GM23248 (cell line): ENCODE results near the gene NMT2. TPM values are rescaled to one million over a fixed set of nuclear protein-coding genes. Genes with fewer than 3 reads are reported as not detected.
A peak's percentile ranks its signal among the peaks of the same experiment; 100 is the strongest.

Experiments used
- DNase-seq: peaks from one replicate; pipeline ENCODE4 v3.0.0-alpha.2; 2015
- H2AFZ ChIP-seq: fragments of 200-600 bp; sonication (generic); 2 replicates; pipeline ENCODE4 v1.6.1; 2016; ENCODE audit warnings: antibody characterized with exemption
- H3F3A ChIP-seq: fragments of 200-600 bp; sonication (generic); 2 replicates; pipeline ENCODE4 v1.6.1; 2016; ENCODE audit warnings: mild to moderate bottlenecking, antibody characterized with exemption, mixed run types; ENCODE audit not compliant: insufficient read depth
- H3K27ac ChIP-seq: fragments of 200-600 bp; sonication (generic); 2 replicates; pipeline ENCODE4 v1.5.1; 2016; ENCODE audit warnings: mild to moderate bottlenecking
- H3K27me3 ChIP-seq: fragments of 200-600 bp; sonication (generic); replicated peaks from 2 replicates; pipeline ENCODE4 v1.6.1; 2016; ENCODE audit warnings: mild to moderate bottlenecking; ENCODE audit not compliant: insufficient read depth
- H3K36me3 ChIP-seq: fragments of 200-600 bp; sonication (generic); 2 replicates; pipeline ENCODE4 v1.6.1; 2016; ENCODE audit warnings: low read depth, mild to moderate bottlenecking
- H3K4me1 ChIP-seq: fragments of 200-600 bp; sonication (generic); 2 replicates; pipeline ENCODE4 v1.6.1; 2016; ENCODE audit warnings: mild to moderate bottlenecking; ENCODE audit not compliant: insufficient read depth
- H3K4me2 ChIP-seq: fragments of 200-600 bp; sonication (generic); one replicate; pipeline ENCODE4 v1.6.1; 2016; ENCODE audit warnings: mild to moderate bottlenecking; ENCODE audit not compliant: unreplicated experiment
- H3K4me3 ChIP-seq: fragments of 200-600 bp; sonication (generic); 2 replicates; pipeline ENCODE4 v1.5.1; 2016; ENCODE audit warnings: mild to moderate bottlenecking
- H3K79me2 ChIP-seq: fragments of 200-600 bp; sonication (generic); 2 replicates; pipeline ENCODE4 v1.6.1; 2016; ENCODE audit warnings: mild to moderate bottlenecking; ENCODE audit not compliant: insufficient read depth
- H3K9ac ChIP-seq: fragments of 200-600 bp; sonication (generic); 2 replicates; pipeline ENCODE4 v1.6.1; 2016; ENCODE audit warnings: mild to moderate bottlenecking
- H3K9me2 ChIP-seq: fragments of 200-600 bp; sonication (generic); 2 replicates; pipeline ENCODE4 v1.6.1; 2016; ENCODE audit warnings: mixed run types, mild to moderate bottlenecking, moderate library complexity; ENCODE audit not compliant: insufficient read depth
- H3K9me3 ChIP-seq: fragments of 200-600 bp; sonication (generic); one replicate; pipeline ENCODE4 v1.6.1; 2017; ENCODE audit warnings: low read depth
- H4K20me1 ChIP-seq: fragments of 200-600 bp; sonication (generic); 2 replicates; pipeline ENCODE4 v1.6.0; 2016; ENCODE audit not compliant: insufficient read depth
- EZH2 ChIP-seq: fragments of 200-600 bp; sonication (generic); IDR thresholded peaks from 2 replicates; pipeline ENCODE4 v1.6.1; 2018; ENCODE audit warnings: antibody characterized with exemption, mild to moderate bottlenecking; ENCODE audit not compliant: insufficient read depth, poor library complexity, severe bottlenecking
- EZH2phosphoT487 ChIP-seq: fragments of 200-600 bp; sonication (generic); IDR thresholded peaks from 2 replicates; pipeline ENCODE4 v1.6.1; 2018; ENCODE audit warnings: antibody characterized with exemption, moderate library complexity, mild to moderate bottlenecking, low read depth; ENCODE audit not compliant: insufficient read depth
- WGBS, 2 experiments: methylation state at CpG; one replicate each; pipeline ENCODE4 v1.1.6; 2015 to 2017; ENCODE audit warnings: low lambda C conversion rate in 2 of 2, low coverage in 1 of 2; ENCODE audit errors: missing lambda C conversion rate in 2 of 2; 5-methylcytosine and 5-hydroxymethylcytosine counted together
- in situ Hi-C: fragments of 300-500 bp; cut with MboI; formaldehyde crosslinking; loops from 2 replicates; pipeline ENCODE4 v1.15.0; 2020
- polyA plus RNA-seq: library from polyadenylated mRNA; unstranded; fragments of >200 nt; fragmentation: Nextera tagmentation; extraction: Ambion mirVana; gene quantifications from 2 replicates; pipeline ENCODE4 v1.2.1, GENCODE V29; 2016
- total RNA-seq: library from RNA; depleted of rRNA; stranded (reverse); fragments of >200 nt; shearing (Covaris generic); gene quantifications from 2 replicates; pipeline ENCODE4 v1.2.3, GENCODE V29; 2014

The NMT2 gene
- total and polyA plus RNA-seq, 2 experiments from 2014 or later, result 26.3 to 35.9 TPM

- Histone ChIP-seq H3K4me3 (no peak overlapping the region), H3K4me1 (peaks cover 8% of the 10 kb centered on the region), H3K9me2 (no peaks in the 10 kb centered on the region), H2AFZ (no peak overlapping the region), H3K79me2 (no peaks in the 10 kb centered on the region), H3K4me2 (no peak overlapping the region), H3F3A (no peaks in the 10 kb centered on the region), H3K36me3 (no peaks in the 10 kb centered on the region), H3K9me3 (no peaks in the 10 kb centered on the region), H3K27ac (no peak overlapping the region), H3K9ac (no peak overlapping the region), H4K20me1 (no peaks in the 10 kb centered on the region), H3K27me3 (no peaks in the 10 kb centered on the region)
- TF ChIP-seq EZH2 (no peak), EZH2phosphoT487 (no peak)
- 97 to 98% methylated on average over 5 of the region's 5 CpGs for WGBS, 2 experiments
- DNase-seq, result no peak
- in situ Hi-C loops, result no loop called here
These were observed 20.1 kb upstream of the NMT2 start for GRCh38 chr10:15188603-15189002.

GRCh38 chr10:15183689-15184481 lies 15.4 kb upstream of the NMT2 start:
- TF ChIP-seq EZH2phosphoT487 (no peak), EZH2 (no peak)
- no peaks in the 10 kb centered on the region for H3K9me2 ChIP-seq
- peak overlapping the region; percentile 79 for H2AFZ ChIP-seq
- peaks cover 19% of the 10 kb centered on the region for H3K4me1 ChIP-seq
- no peaks in the 10 kb centered on the region for H3K79me2 ChIP-seq
- no peaks in the 10 kb centered on the region for H3K9me3 ChIP-seq
- in situ Hi-C loops, result no loop called here
- H3F3A ChIP-seq, result 0 out of 2 replicates have a peak, but pooled peaks cover 9% of the 10 kb centered on the region
- H3K4me3 ChIP-seq, result peak overlapping the region; percentile 55
- DNase-seq, result no peak
- H3K27ac ChIP-seq, result no peak overlapping the region
- no peaks in the 10 kb centered on the region for H3K36me3 ChIP-seq
- no peaks in the 10 kb centered on the region for H3K27me3 ChIP-seq
- H4K20me1 ChIP-seq, result no peaks in the 10 kb centered on the region
- H3K4me2 ChIP-seq, result peak overlapping the region; percentile 69
- 91 to 95% methylated on average over 11 of the region's 11 CpGs for WGBS, 2 experiments
- peak overlapping the region; percentile 52 for H3K9ac ChIP-seq

- Histone ChIP-seq H3K9me2 (no peaks in the 10 kb centered on the region), H3K4me2 (peak overlapping the region; percentile 69), H3F3A (0 out of 2 replicates have a peak, but pooled peaks cover 9% of the 10 kb centered on the region), H2AFZ (peak overlapping the region; percentile 79), H3K4me1 (peaks cover 19% of the 10 kb centered on the region), H4K20me1 (no peaks in the 10 kb centered on the region), H3K79me2 (no peaks in the 10 kb centered on the region), H3K4me3 (peak overlapping the region; percentile 55), H3K27me3 (no peaks in the 10 kb centered on the region), H3K27ac (peak overlapping the region; percentile 56), H3K9ac (peak overlapping the region; percentile 52; the same call in 1 of the 2 replicates), H3K9me3 (no peaks in the 10 kb centered on the region), H3K36me3 (no peaks in the 10 kb centered on the region)
- 17 to 21% methylated on average over 8 of the region's 8 CpGs for WGBS, 2 experiments
- in situ Hi-C loops, result no loop called here
- TF ChIP-seq EZH2 (no peak), EZH2phosphoT487 (no peak)
- peak; percentile 60 for DNase-seq
These were observed 14.2 kb upstream of the NMT2 start for GRCh38 chr10:15182540-15183207.

- H4K20me1 ChIP-seq, result no peaks in the 10 kb centered on the region
- H3K27me3 ChIP-seq, result no peaks in the 10 kb centered on the region
- no peak overlapping the region for H2AFZ ChIP-seq
- in situ Hi-C loops, result no loop called here
- WGBS, 2 experiments, result 79 to 80% methylated on average over 2 of the region's 2 CpGs
- 0 out of 2 replicates have a peak, but pooled peaks cover 9% of the 10 kb centered on the region for H3F3A ChIP-seq
- H3K79me2 ChIP-seq, result no peaks in the 10 kb centered on the region
- H3K36me3 ChIP-seq, result no peaks in the 10 kb centered on the region
- H3K4me2 ChIP-seq, result no peak overlapping the region
- no peaks in the 10 kb centered on the region for H3K9me3 ChIP-seq
- H3K9me2 ChIP-seq, result no peaks in the 10 kb centered on the region
- DNase-seq, result no peak
- H3K4me1 ChIP-seq, result peaks cover 19% of the 10 kb centered on the region
- no peak overlapping the region for H3K4me3 ChIP-seq
- no peak overlapping the region for H3K27ac ChIP-seq
- TF ChIP-seq EZH2, result no peak
- no peak for TF ChIP-seq EZH2phosphoT487
- H3K9ac ChIP-seq, result no peak overlapping the region
These were observed 13.2 kb upstream of the NMT2 start for GRCh38 chr10:15181576-15182156.
